H54 (cell line): ENCODE data around the gene IL2RA.
"Not testable (repeated sequence)": the region's sequence is repeated elsewhere in the genome, so short reads cannot be mapped to it uniquely, and the experiment has no call there.

Source experiments
- DNase-seq: peaks from one replicate; pipeline ENCODE4 v3.0.0; 2011; ENCODE audit warnings: low spot score, mixed read lengths; ENCODE audit not compliant: insufficient read length
- FAIRE-seq: peaks from 3 replicates; lab custom pipeline; 2011; peaks lifted over from hg19 to GRCh38; lab: Jason Lieb, UNC
- POLR2A ChIP-seq: IDR thresholded peaks from 2 replicates; pipeline ENCODE4 v1.6.1; 2011; ENCODE audit warnings: low read depth, mild to moderate bottlenecking, low read length

IL2RA gene

GRCh38 chr10:6062101-6062771 lies at the start of gene IL2RA:
IL2RA (minus strand) TSS chr10:6062367; CDS start chr10:6062151, 216 bp downstream.
- DNase-seq (no peak), FAIRE-seq (no peak)
- no peak for TF ChIP-seq POLR2A

- TF ChIP-seq POLR2A, result no peak
- DNase-seq (no peak), FAIRE-seq (no peak)
Measured at GRCh38 chr10:6110136-6110535, 48.0 kb upstream of the IL2RA start.

- DNase-seq (no peak), FAIRE-seq (no peak)
- TF ChIP-seq POLR2A, result no peak
Measured at GRCh38 chr10:6109444-6109775, 47.2 kb upstream of the IL2RA start.

- FAIRE-seq (no peak), DNase-seq (no peak)
- TF ChIP-seq POLR2A, result no peak
Measured at GRCh38 chr10:6108631-6109443, 46.7 kb upstream of the IL2RA start.

GRCh38 chr10:6108072-6108471 lies 45.9 kb upstream of the IL2RA start:
- no peak for FAIRE-seq
- no peak for DNase-seq
- no peak for TF ChIP-seq POLR2A

GRCh38 chr10:6107616-6108015 lies 45.4 kb upstream of the IL2RA start:
- not testable (repeated sequence) for FAIRE-seq, DNase-seq

GRCh38 chr10:6103591-6103990 lies 41.4 kb upstream of the IL2RA start:
- no peak for TF ChIP-seq POLR2A
- FAIRE-seq (no peak), DNase-seq (no peak)

GRCh38 chr10:6102128-6102527 lies 40.0 kb upstream of the IL2RA start:
- DNase-seq, result no peak
- TF ChIP-seq POLR2A, result no peak
- no peak for FAIRE-seq

- DNase-seq (no peak), FAIRE-seq (no peak)
- no peak for TF ChIP-seq POLR2A
Measured at GRCh38 chr10:6101181-6101580, 39.0 kb upstream of the IL2RA start.

GRCh38 chr10:6100370-6100769 lies 38.2 kb upstream of the IL2RA start:
- FAIRE-seq (no peak), DNase-seq (no peak)
- no peak for TF ChIP-seq POLR2A

GRCh38 chr10:6098156-6098555 lies 36.0 kb upstream of the IL2RA start:
- TF ChIP-seq POLR2A, result no peak
- DNase-seq (no peak), FAIRE-seq (no peak)

- TF ChIP-seq POLR2A, result no peak
- no peak for DNase-seq
- FAIRE-seq, result no peak
Measured at GRCh38 chr10:6097063-6097462, 34.9 kb upstream of the IL2RA start.

GRCh38 chr10:6095810-6096570 lies 33.8 kb upstream of the IL2RA start:
- TF ChIP-seq POLR2A, result no peak
- no peak for DNase-seq
- no peak for FAIRE-seq

GRCh38 chr10:6092731-6093130 lies 30.6 kb upstream of the IL2RA start:
- DNase-seq (no peak), FAIRE-seq (no peak)
- no peak for TF ChIP-seq POLR2A
